Transverse colon (tissue), 4 donors: Measurements from ENCODE around the gene ALPK3. TPM values are rescaled to one million over a fixed set of nuclear protein-coding genes. Genes with fewer than 3 reads are reported as not detected.

ENCODE experiments used
- DNase-seq: peaks from one replicate; pipeline ENCODE4 v3.0.0-alpha.2; 2019
- H3K27ac ChIP-seq, 4 donors: fragments of 200-600 bp; sonication (generic); 2 replicates each; pipeline ENCODE4 v1.5.1; 2016 to 2018; ENCODE audit warnings: inconsistent platforms in 4 of 4
- H3K27me3 ChIP-seq: fragments of 200-600 bp; sonication (generic); 2 replicates; pipeline ENCODE4 v1.5.1; 2017; ENCODE audit warnings: inconsistent platforms
- H3K36me3 ChIP-seq, 4 donors: fragments of 200-600 bp; sonication (generic); 2 replicates each; pipeline ENCODE4 v1.5.1; 2017 to 2019; ENCODE audit warnings: inconsistent platforms in 4 of 4
- H3K4me1 ChIP-seq, 4 donors: fragments of 200-600 bp; sonication (generic); 2 replicates each; pipeline ENCODE4 v1.5.1; 2017 to 2020; ENCODE audit warnings: inconsistent platforms in 4 of 4
- H3K4me3 ChIP-seq, 4 donors: fragments of 200-600 bp; sonication (generic); 1 replicate in 1 of 4; 2 replicates in 3 of 4; pipeline versions ENCODE4 v1.5.1 to v1.6.1; 2017 to 2019; ENCODE audit warnings: inconsistent platforms in 4 of 4
- H3K9me3 ChIP-seq, 2 donors: fragments of 200-600 bp; sonication (generic); 2 replicates each; pipeline ENCODE4 v1.5.1; 2017 to 2019; ENCODE audit warnings: inconsistent platforms in 2 of 2
- CTCF ChIP-seq, 5 experiments: fragments of 200-600 bp in 3 of 5; fragments of 450-650 bp in 2 of 5; sonication (generic) in 3 of 5; IDR thresholded peaks; 1 replicate in 2 of 5; 2 replicates in 3 of 5; pipeline ENCODE4 v1.5.1; 2016 to 2017; ENCODE audit warnings: antibody characterized with exemption in 5 of 5, inconsistent platforms in 3 of 5, mild to moderate bottlenecking in 2 of 5, moderate library complexity in 1 of 5
- EP300 ChIP-seq: sonication (generic); formaldehyde crosslinking; IDR thresholded peaks from one replicate; pipeline ENCODE4 v1.6.1; 2017; ENCODE audit warnings: antibody characterized with exemption, low read depth
- POLR2A ChIP-seq: fragments of 450-650 bp; IDR thresholded peaks from one replicate; pipeline ENCODE4 v1.6.1; 2016; ENCODE audit warnings: antibody characterized with exemption, mild to moderate bottlenecking, moderate library complexity
- POLR2AphosphoS5 ChIP-seq, 3 donors: sonication (generic); formaldehyde crosslinking; IDR thresholded peaks; one replicate each; pipeline ENCODE4 v1.6.1; 2016; ENCODE audit warnings: antibody characterized with exemption in 3 of 3
- WGBS, 2 donors: methylation state at CpG; one replicate each; pipeline ENCODE4 v1.1.5; 2018; ENCODE audit warnings: low coverage in 1 of 2; 5-methylcytosine and 5-hydroxymethylcytosine counted together
- in situ Hi-C, 4 donors: fragments of 200-750 bp; cut with MboI; loops; one replicate each; pipeline versions ENCODE4 v1.15.0 to v1.15.1; 2017; ENCODE audit warnings: low sequenced_read_pairs in 3 of 4, low pct_ligation_motif_present in 1 of 4, low pct_unique_long_range_greater_than_20kb in 1 of 4
- intact Hi-C: fragments of 100-400 bp; cut with DNase I; formaldehyde crosslinking; loops from one replicate; pipeline ENCODE4 v1.15.1; 2023; ENCODE audit warnings: low total_unique reads
- total RNA-seq, 4 donors: library from RNA; depleted of rRNA; stranded (reverse); fragments of >200 nt; gene quantifications; one replicate each; pipeline ENCODE4 v1.1.0, GENCODE V29; 2016

ALPK3 gene
- total RNA-seq, 4 donors from 2014 or later = 1.1 to 4.6 (median 2.8) TPM

GRCh38 chr15:84788500-84788899 lies 28.7 kb upstream of the ALPK3 start:
- peaks cover 0 to 11% (median 6%) of the 10 kb centered on the region in 4 donors for H3K4me1 ChIP-seq
- WGBS, 2 donors = 56 to 57% methylated on average over 2 of the region's 2 CpGs
- no peak for DNase-seq
- H3K9me3 ChIP-seq = no peaks in the 10 kb centered on the region
- in situ Hi-C loops (no loop called here), intact Hi-C loops (no loop called here)
- H3K27me3 ChIP-seq = no peaks in the 10 kb centered on the region
- H3K27ac ChIP-seq = no peak overlapping the region
- peaks cover 0 to 45% (median 12%) of the 10 kb centered on the region in 4 donors for H3K36me3 ChIP-seq
- H3K4me3 ChIP-seq = no peak overlapping the region
- TF ChIP-seq CTCF (IDR thresholded peaks at IDR 0.05) = no peak
- no peak for TF ChIP-seq POLR2A
- no peak for TF ChIP-seq POLR2AphosphoS5 (IDR thresholded peaks at IDR 0.05)
- no peak for TF ChIP-seq EP300

- peaks cover 0 to 11% (median 6%) of the 10 kb centered on the region in 4 donors for H3K4me1 ChIP-seq
- no peak overlapping the region for H3K4me3 ChIP-seq
- in situ Hi-C loops = no loop called here
- intact Hi-C loops = no loop called here
- no peak for TF ChIP-seq POLR2AphosphoS5 (IDR thresholded peaks at IDR 0.05)
- no peak for TF ChIP-seq EP300
- no peak for TF ChIP-seq POLR2A
- TF ChIP-seq CTCF (IDR thresholded peaks at IDR 0.05) = no peak
- WGBS, 2 donors = 90 to 100% methylated on average over 3 to 5 of the region's 5 CpGs
- no peaks in the 10 kb centered on the region for H3K27me3 ChIP-seq
- no peaks in the 10 kb centered on the region for H3K9me3 ChIP-seq
- no peak overlapping the region for H3K27ac ChIP-seq
- DNase-seq = no peak
- peaks cover 0 to 35% (median 6%) of the 10 kb centered on the region in 4 donors for H3K36me3 ChIP-seq
Measured at GRCh38 chr15:84789762-84790161, 27.4 kb upstream of the ALPK3 start.

- no peak overlapping the region for H3K4me3 ChIP-seq
- no peak for DNase-seq
- peaks cover 0 to 35% (median 8%) of the 10 kb centered on the region in 4 donors for H3K36me3 ChIP-seq
- 93 to 98% methylated on average over 3 to 4 of the region's 4 CpGs for WGBS, 2 donors
- H3K9me3 ChIP-seq = no peaks in the 10 kb centered on the region
- TF ChIP-seq POLR2AphosphoS5 (IDR thresholded peaks at IDR 0.05) (no peak), POLR2A (no peak), CTCF (IDR thresholded peaks at IDR 0.05) (no peak), EP300 (no peak)
- H3K27me3 ChIP-seq = no peaks in the 10 kb centered on the region
- intact Hi-C loops (no loop called here), in situ Hi-C loops (no loop called here)
- H3K27ac ChIP-seq = no peak overlapping the region
- H3K4me1 ChIP-seq = peaks cover 0 to 11% (median 6%) of the 10 kb centered on the region in 4 donors
Measured at GRCh38 chr15:84790676-84791075, 26.5 kb upstream of the ALPK3 start.

GRCh38 chr15:84791763-84792162 lies 25.4 kb upstream of the ALPK3 start:
- TF ChIP-seq CTCF (IDR thresholded peaks at IDR 0.05) (no peak), POLR2A (no peak)
- intact Hi-C loops (no loop called here), in situ Hi-C loops (no loop called here)
- 98 to 100% methylated on average over 2 of the region's 2 CpGs for WGBS, 2 donors
- no peak overlapping the region for H3K4me3 ChIP-seq
- no peak for DNase-seq
- no peaks in the 10 kb centered on the region for H3K9me3 ChIP-seq
- no peak overlapping the region for H3K27ac ChIP-seq
- H3K36me3 ChIP-seq = peaks cover 0 to 35% (median 9%) of the 10 kb centered on the region in 4 donors
- peaks cover 0 to 8% (median 5%) of the 10 kb centered on the region in 4 donors for H3K4me1 ChIP-seq
- H3K27me3 ChIP-seq = no peaks in the 10 kb centered on the region
